CD14-positive monocyte (primary cell): Measurements from ENCODE around the gene LBP. TPM values are rescaled to one million over a fixed set of nuclear protein-coding genes. Genes with fewer than 3 reads are reported as not detected.

Source experiments
- DNase-seq, 3 donors: peaks; one replicate each; pipeline ENCODE4 v3.0.0-alpha.2; 2011 to 2022
- H2AFZ ChIP-seq: 2 replicates; pipeline ENCODE4 v1.6.0; 2012; ENCODE audit warnings: mild to moderate bottlenecking, low read depth, low read length, inconsistent platforms; ENCODE audit not compliant: insufficient read depth, poor library complexity, severe bottlenecking
- H3K27ac ChIP-seq, 2 donors: 1 replicate in 1 of 2; 2 replicates in 1 of 2; pipeline ENCODE4 v1.5.1; 2012 to 2013; ENCODE audit warnings: low read length in 2 of 2, control low read depth in 1 of 2, inconsistent platforms in 1 of 2, low read depth in 1 of 2, mild to moderate bottlenecking in 1 of 2
- H3K27me3 ChIP-seq, 2 donors: one replicate each; pipeline versions ENCODE4 v1.6.0 to v1.6.1; 2011 to 2013; ENCODE audit warnings: low read length in 2 of 2; ENCODE audit not compliant: control insufficient read depth in 2 of 2, insufficient read depth in 2 of 2
- H3K36me3 ChIP-seq, 2 donors: replicated peaks in 1 of 2; 1 replicate in 1 of 2; 2 replicates in 1 of 2; pipeline versions ENCODE4 v1.5.1 to v1.6.1; 2012 to 2013; ENCODE audit warnings: low read length in 2 of 2, control low read depth in 1 of 2, inconsistent platforms in 1 of 2, mild to moderate bottlenecking in 1 of 2; ENCODE audit not compliant: insufficient read depth in 2 of 2, control insufficient read depth in 1 of 2
- H3K4me1 ChIP-seq, 2 donors: 1 replicate in 1 of 2; 2 replicates in 1 of 2; pipeline versions ENCODE4 v1.5.1 to v1.6.1; 2012 to 2013; ENCODE audit warnings: low read length in 2 of 2, control low read depth in 1 of 2, inconsistent platforms in 1 of 2, mild to moderate bottlenecking in 1 of 2, moderate library complexity in 1 of 2; ENCODE audit not compliant: insufficient read depth in 2 of 2, control insufficient read depth in 1 of 2
- H3K4me2 ChIP-seq: replicated peaks from 2 replicates; pipeline ENCODE3; 2012; ENCODE audit warnings: low read length, moderate library complexity, mild to moderate bottlenecking; ENCODE audit not compliant: poor library complexity, severe bottlenecking; ENCODE audit errors: extremely low read depth
- H3K4me3 ChIP-seq, 3 experiments: fragments of 200-600 bp in 1 of 3; sonication (generic) in 1 of 3; replicated peaks in 1 of 3; 1 replicate in 2 of 3; 2 replicates in 1 of 3; pipeline ENCODE4 v1.5.1; 2011 to 2013; ENCODE audit warnings: low read length in 3 of 3, mild to moderate bottlenecking in 3 of 3, control low read depth in 2 of 3, low read depth in 2 of 3, inconsistent platforms in 1 of 3, moderate library complexity in 1 of 3
- H3K79me2 ChIP-seq: 2 replicates; pipeline ENCODE4 v1.6.0; 2012; ENCODE audit warnings: mild to moderate bottlenecking, control low read depth, inconsistent platforms, low read length, moderate library complexity; ENCODE audit not compliant: insufficient read depth
- H3K9ac ChIP-seq: 2 replicates; pipeline ENCODE4 v1.6.0; 2017; ENCODE audit warnings: low read length, mild to moderate bottlenecking; ENCODE audit not compliant: insufficient read depth, poor library complexity, severe bottlenecking
- H3K9me3 ChIP-seq, 2 donors: replicated peaks in 1 of 2; 1 replicate in 1 of 2; 2 replicates in 1 of 2; pipeline versions ENCODE4 v1.5.1 to v1.6.1; 2012 to 2013; ENCODE audit warnings: low read length in 2 of 2, control low read depth in 1 of 2; ENCODE audit not compliant: control insufficient read depth in 1 of 2, insufficient read depth in 1 of 2
- H4K20me1 ChIP-seq: 2 replicates; pipeline ENCODE4 v1.6.0; 2012; ENCODE audit warnings: mild to moderate bottlenecking, low read length, control low read depth, moderate library complexity; ENCODE audit not compliant: insufficient read depth
- H3K27ac Mint-ChIP-seq, 7 donors: one replicate each; pipeline ENCODE4 v1.8.0; 2020; ENCODE audit warnings: mild to moderate bottlenecking in 7 of 7, mixed read lengths in 7 of 7, moderate library complexity in 6 of 7, inconsistent platforms in 2 of 7
- H3K27me3 Mint-ChIP-seq, 3 donors: one replicate each; pipeline ENCODE4 v1.8.0; 2021 to 2022; ENCODE audit warnings: low read depth in 3 of 3, mild to moderate bottlenecking in 3 of 3, mixed read lengths in 3 of 3, moderate library complexity in 3 of 3, inconsistent platforms in 1 of 3
- H3K36me3 Mint-ChIP-seq, 2 donors: one replicate each; pipeline ENCODE4 v1.8.0; 2020; ENCODE audit warnings: mixed read lengths in 2 of 2, inconsistent platforms in 1 of 2, mild to moderate bottlenecking in 1 of 2
- H3K4me1 Mint-ChIP-seq: one replicate; pipeline ENCODE4 v1.8.0; 2020; ENCODE audit warnings: mild to moderate bottlenecking, mixed read lengths
- H3K4me3 Mint-ChIP-seq, 2 donors: one replicate each; pipeline ENCODE4 v1.8.0; 2020; ENCODE audit warnings: mild to moderate bottlenecking in 2 of 2, mixed read lengths in 2 of 2, moderate library complexity in 1 of 2
- H3K9me3 Mint-ChIP-seq, 7 donors: one replicate each; pipeline ENCODE4 v1.8.0; 2020 to 2022; ENCODE audit warnings: mixed read lengths in 7 of 7, mild to moderate bottlenecking in 6 of 7, moderate library complexity in 6 of 7, inconsistent platforms in 2 of 7
- WGBS: methylation state at CpG from one replicate; pipeline ENCODE4 v1.1.5; 2013; ENCODE audit warnings: missing lambda C conversion rate; ENCODE audit not compliant: insufficient coverage; 5-methylcytosine and 5-hydroxymethylcytosine counted together
- intact Hi-C, 2 donors: fragments of 100-400 bp; cut with micrococcal nuclease; formaldehyde crosslinking; loops; one replicate each; pipeline versions ENCODE4 v1.15.0 to v1.15.1; 2023
- polyA plus RNA-seq, 3 donors: library from polyadenylated mRNA; depleted of rRNA in 1 of 3; unstranded in 2 of 3; stranded (reverse) in 1 of 3; fragments of 300-500 nt in 2 of 3; fragments of >200 nt in 1 of 3; fragmentation: Illumina TruSeq in 2 of 3; gene quantifications; 1 replicate in 2 of 3; 2 replicates in 1 of 3; pipeline ENCODE4 v1.2.3, GENCODE V29; 2012 to 2021
- TF ChIP-seq, protein P1 (sequence below): fragments of 200-600 bp; IDR thresholded peaks from one replicate; pipeline ENCODE4 v1.8.0; 2022; ENCODE audit warnings: antibody characterized with exemption, mild to moderate bottlenecking

The LBP gene
- polyA plus RNA-seq, 3 donors, result not detected

DNA sequence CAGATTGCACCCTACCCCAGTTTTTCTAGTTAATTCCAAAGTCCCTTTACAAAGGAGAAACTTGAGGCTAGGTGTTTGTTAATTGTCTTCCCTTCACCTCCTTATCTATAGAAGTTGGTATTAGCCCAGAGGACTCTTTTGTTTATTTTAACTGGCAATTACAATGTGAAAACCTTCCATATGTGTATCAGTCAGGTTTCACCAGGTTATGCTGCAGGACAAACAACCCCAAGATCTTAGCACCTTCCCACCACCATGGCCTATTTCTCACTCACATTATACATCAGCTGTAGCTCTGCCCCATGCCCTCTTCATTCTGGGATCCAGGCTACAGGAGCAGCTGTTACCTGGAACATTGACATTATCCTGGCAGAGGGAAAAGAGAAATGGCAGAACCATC, 57.7 kb downstream of the LBP start:
- no peak overlapping the region for H3K4me2 ChIP-seq
- no peak overlapping the region for H3K4me3 ChIP-seq
- H4K20me1 ChIP-seq, result no peaks in the 10 kb centered on the region
- H3K79me2 ChIP-seq, result no peaks in the 10 kb centered on the region
- no peak overlapping the region for H3K27ac ChIP-seq
- H3K27me3 ChIP-seq, result no peaks in the 10 kb centered on the region
- DNase-seq, result no peak
- no peak overlapping the region for H3K4me3 Mint-ChIP-seq
- H2AFZ ChIP-seq, result no peak overlapping the region
- H3K27me3 Mint-ChIP-seq, result peaks cover 1 to 6% (median 4%) of the 10 kb centered on the region in 3 donors
- H3K4me1 Mint-ChIP-seq, result no peaks in the 10 kb centered on the region
- H3K27ac Mint-ChIP-seq, result no peak overlapping the region
- no peaks in the 10 kb centered on the region for H3K4me1 ChIP-seq
- H3K36me3 ChIP-seq, result peaks cover 0 to 4% of the 10 kb centered on the region in 2 donors
- peaks cover 0 to 6% (median 1%) of the 10 kb centered on the region in 7 donors for H3K9me3 Mint-ChIP-seq
- peaks cover 2% of the 10 kb centered on the region in 2 donors for H3K36me3 Mint-ChIP-seq
- H3K9me3 ChIP-seq, result no peaks in the 10 kb centered on the region
- H3K9ac ChIP-seq, result no peak overlapping the region
- TF ChIP-seq, protein P1, sequence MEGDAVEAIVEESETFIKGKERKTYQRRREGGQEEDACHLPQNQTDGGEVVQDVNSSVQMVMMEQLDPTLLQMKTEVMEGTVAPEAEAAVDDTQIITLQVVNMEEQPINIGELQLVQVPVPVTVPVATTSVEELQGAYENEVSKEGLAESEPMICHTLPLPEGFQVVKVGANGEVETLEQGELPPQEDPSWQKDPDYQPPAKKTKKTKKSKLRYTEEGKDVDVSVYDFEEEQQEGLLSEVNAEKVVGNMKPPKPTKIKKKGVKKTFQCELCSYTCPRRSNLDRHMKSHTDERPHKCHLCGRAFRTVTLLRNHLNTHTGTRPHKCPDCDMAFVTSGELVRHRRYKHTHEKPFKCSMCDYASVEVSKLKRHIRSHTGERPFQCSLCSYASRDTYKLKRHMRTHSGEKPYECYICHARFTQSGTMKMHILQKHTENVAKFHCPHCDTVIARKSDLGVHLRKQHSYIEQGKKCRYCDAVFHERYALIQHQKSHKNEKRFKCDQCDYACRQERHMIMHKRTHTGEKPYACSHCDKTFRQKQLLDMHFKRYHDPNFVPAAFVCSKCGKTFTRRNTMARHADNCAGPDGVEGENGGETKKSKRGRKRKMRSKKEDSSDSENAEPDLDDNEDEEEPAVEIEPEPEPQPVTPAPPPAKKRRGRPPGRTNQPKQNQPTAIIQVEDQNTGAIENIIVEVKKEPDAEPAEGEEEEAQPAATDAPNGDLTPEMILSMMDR, result no peak
- intact Hi-C loops, result no loop called here

DNA sequence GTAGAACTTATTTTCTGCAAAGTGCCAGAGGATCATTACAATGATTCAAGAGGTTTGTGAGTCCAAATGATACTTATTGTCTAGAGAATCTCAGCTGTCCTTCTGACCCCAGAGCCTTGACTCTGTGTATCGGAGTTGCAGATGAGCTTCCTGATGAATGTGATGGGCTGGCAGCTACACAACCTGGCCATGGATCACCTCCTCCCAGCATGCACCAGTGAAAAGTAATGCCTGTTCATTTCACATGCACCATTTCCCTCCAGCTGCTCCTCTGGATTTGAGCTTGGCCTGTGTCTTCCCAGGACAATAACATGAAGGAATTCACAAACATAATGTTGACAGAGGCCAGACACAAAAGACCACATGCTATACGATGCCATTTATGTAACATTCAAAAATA, 58.9 kb downstream of the LBP start:
- Histone ChIP-seq H3K9me3 (no peaks in the 10 kb centered on the region), H3K79me2 (no peaks in the 10 kb centered on the region), H3K27me3 (no peaks in the 10 kb centered on the region), H3K4me2 (no peak overlapping the region), H4K20me1 (no peaks in the 10 kb centered on the region), H3K27ac (no peak overlapping the region), H3K36me3 (peaks cover 0 to 4% of the 10 kb centered on the region in 2 donors), H3K9ac (no peak overlapping the region), H3K4me3 (no peak overlapping the region), H3K4me1 (no peaks in the 10 kb centered on the region), H2AFZ (no peak overlapping the region)
- TF ChIP-seq, protein P1, result no peak
- Mint-ChIP-seq H3K4me3 (no peak overlapping the region), H3K27ac (no peak overlapping the region), H3K4me1 (no peaks in the 10 kb centered on the region), H3K27me3 (peaks cover 1 to 6% (median 4%) of the 10 kb centered on the region in 3 donors), H3K36me3 (peaks cover 2% of the 10 kb centered on the region in 2 donors), H3K9me3 (peaks cover 0 to 6% (median 1%) of the 10 kb centered on the region in 7 donors)
- no CpG with 5 or more reads among the region's 2 CpGs for WGBS
- intact Hi-C loops, result loop anchor here in 1 of 2 donors (5.0 kb wide), 1 partner anchor 173 kb away; no protein-coding TSS in a partner anchor
- DNase-seq, result no peak
